Esophagus muscularis mucosa (tissue), 3 donors: ENCODE data around the gene LGALSL.

Experiments
- EP300 ChIP-seq: sonication (generic); formaldehyde crosslinking; IDR thresholded peaks from one replicate; pipeline ENCODE4 v1.6.1; 2017; ENCODE audit warnings: antibody characterized with exemption
- TF ChIP-seq, protein P1 (sequence below), 3 experiments: fragments of 200-600 bp in 2 of 3; fragments of 450-650 bp in 1 of 3; sonication (generic) in 2 of 3; IDR thresholded peaks; one replicate each; pipeline ENCODE4 v1.5.1; 2017 to 2019; ENCODE audit warnings: antibody characterized with exemption in 3 of 3, mild to moderate bottlenecking in 2 of 3, moderate library complexity in 1 of 3

- TF ChIP-seq, protein P1, sequence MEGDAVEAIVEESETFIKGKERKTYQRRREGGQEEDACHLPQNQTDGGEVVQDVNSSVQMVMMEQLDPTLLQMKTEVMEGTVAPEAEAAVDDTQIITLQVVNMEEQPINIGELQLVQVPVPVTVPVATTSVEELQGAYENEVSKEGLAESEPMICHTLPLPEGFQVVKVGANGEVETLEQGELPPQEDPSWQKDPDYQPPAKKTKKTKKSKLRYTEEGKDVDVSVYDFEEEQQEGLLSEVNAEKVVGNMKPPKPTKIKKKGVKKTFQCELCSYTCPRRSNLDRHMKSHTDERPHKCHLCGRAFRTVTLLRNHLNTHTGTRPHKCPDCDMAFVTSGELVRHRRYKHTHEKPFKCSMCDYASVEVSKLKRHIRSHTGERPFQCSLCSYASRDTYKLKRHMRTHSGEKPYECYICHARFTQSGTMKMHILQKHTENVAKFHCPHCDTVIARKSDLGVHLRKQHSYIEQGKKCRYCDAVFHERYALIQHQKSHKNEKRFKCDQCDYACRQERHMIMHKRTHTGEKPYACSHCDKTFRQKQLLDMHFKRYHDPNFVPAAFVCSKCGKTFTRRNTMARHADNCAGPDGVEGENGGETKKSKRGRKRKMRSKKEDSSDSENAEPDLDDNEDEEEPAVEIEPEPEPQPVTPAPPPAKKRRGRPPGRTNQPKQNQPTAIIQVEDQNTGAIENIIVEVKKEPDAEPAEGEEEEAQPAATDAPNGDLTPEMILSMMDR (IDR thresholded peaks at IDR 0.05), result no peak
- TF ChIP-seq EP300, result no peak
Observed at GRCh38 chr2:64453770-64454385, at the start of gene LGALSL.
